ENCODE data around the gene UNC13C.

UNC13C gene

GRCh38 chr15:54559405-54560069, 581.3 kb downstream of the UNC13C start:
- TF ChIP-seq CTCF (IDR thresholded peaks at IDR 0.05; ENCODE audit: control insufficient read depth, insufficient read depth, low read depth, low read length, missing control alignments): no peak
- H3K4me3 ChIP-seq (ENCODE audit: control insufficient read depth, low read depth, low read length): no peak overlapping the region
- DNase-seq (ENCODE audit: low read depth): no peak

GRCh38 chr15:54560417-54560816, 582.2 kb downstream of the UNC13C start:
- H3K4me3 ChIP-seq (ENCODE audit: control insufficient read depth, low read depth, low read length): no peak overlapping the region
- DNase-seq (ENCODE audit: low read depth): no peak
- no peak for TF ChIP-seq CTCF (IDR thresholded peaks at IDR 0.05; ENCODE audit: control insufficient read depth, insufficient read depth, low read depth, low read length, missing control alignments)

GRCh38 chr15:54564166-54564565, 585.9 kb downstream of the UNC13C start:
- no peak for TF ChIP-seq CTCF (IDR thresholded peaks at IDR 0.05; ENCODE audit: control insufficient read depth, insufficient read depth, low read depth, low read length, missing control alignments)
- H3K4me3 ChIP-seq (ENCODE audit: control insufficient read depth, low read depth, low read length): no peak overlapping the region
- no peak for DNase-seq (ENCODE audit: low read depth)

GRCh38 chr15:54566654-54567053, 588.4 kb downstream of the UNC13C start:
- DNase-seq (ENCODE audit: low read depth): no peak
- TF ChIP-seq CTCF (IDR thresholded peaks at IDR 0.05; ENCODE audit: control insufficient read depth, insufficient read depth, low read depth, low read length, missing control alignments): no peak
- H3K4me3 ChIP-seq (ENCODE audit: control insufficient read depth, low read depth, low read length): no peak overlapping the region

GRCh38 chr15:54567408-54568035, 589.3 kb downstream of the UNC13C start:
- no peak overlapping the region for H3K4me3 ChIP-seq (ENCODE audit: control insufficient read depth, low read depth, low read length)
- no peak for DNase-seq (ENCODE audit: low read depth)
- no peak for TF ChIP-seq CTCF (IDR thresholded peaks at IDR 0.05; ENCODE audit: control insufficient read depth, insufficient read depth, low read depth, low read length, missing control alignments)

GRCh38 chr15:54568381-54568780, 590.1 kb downstream of the UNC13C start:
- no peak for TF ChIP-seq CTCF (IDR thresholded peaks at IDR 0.05; ENCODE audit: control insufficient read depth, insufficient read depth, low read depth, low read length, missing control alignments)
- DNase-seq (ENCODE audit: low read depth): no peak
- no peak overlapping the region for H3K4me3 ChIP-seq (ENCODE audit: control insufficient read depth, low read depth, low read length)
